GM23338 (cell line): ENCODE results near the gene SMG6. TPM values are rescaled to one million over a fixed set of nuclear protein-coding genes. Genes with fewer than 3 reads are reported as not detected.

Experiments used
- ATAC-seq: fragments of 200-7000 bp; cut with Tn5 transposase; 3 replicates; pipeline ENCODE4 v1.9.1; 2020
- DNase-seq: peaks from one replicate; pipeline ENCODE4 v3.0.0-alpha.2; 2015; ENCODE audit warnings: low spot score
- H2AFZ ChIP-seq: fragments of 200-600 bp; sonication (generic); 2 replicates; pipeline ENCODE4 v1.8.0; 2016; ENCODE audit warnings: antibody characterized with exemption, mild to moderate bottlenecking, moderate library complexity
- H3F3A ChIP-seq: fragments of 200-600 bp; sonication (generic); replicated peaks from 2 replicates; pipeline ENCODE4 v1.8.0; 2017; ENCODE audit warnings: antibody characterized with exemption, mixed run types, low read depth
- H3K27ac ChIP-seq: fragments of 200-600 bp; sonication (generic); 2 replicates; pipeline ENCODE4 v1.6.1; 2016; ENCODE audit warnings: low read depth
- H3K27me3 ChIP-seq: fragments of 200-600 bp; sonication (generic); 2 replicates; pipeline ENCODE4 v1.8.0; 2016; ENCODE audit warnings: mild to moderate bottlenecking, mixed run types, moderate library complexity; ENCODE audit not compliant: insufficient read depth
- H3K36me3 ChIP-seq: fragments of 200-600 bp; sonication (generic); 2 replicates; pipeline ENCODE4 v1.8.0; 2016; ENCODE audit warnings: mild to moderate bottlenecking; ENCODE audit not compliant: insufficient read depth
- H3K4me1 ChIP-seq: fragments of 200-600 bp; sonication (generic); 2 replicates; pipeline ENCODE4 v1.8.0; 2016; ENCODE audit warnings: mild to moderate bottlenecking, moderate library complexity; ENCODE audit not compliant: insufficient read depth
- H3K4me2 ChIP-seq: fragments of 200-600 bp; sonication (generic); 2 replicates; pipeline ENCODE4 v1.7.1; 2017; ENCODE audit warnings: mixed run types
- H3K4me3 ChIP-seq: fragments of 200-600 bp; sonication (generic); 2 replicates; pipeline ENCODE4 v1.6.1; 2016; ENCODE audit warnings: mixed run types
- H3K79me2 ChIP-seq: fragments of 200-600 bp; sonication (generic); replicated peaks from 2 replicates; pipeline ENCODE4 v1.8.0; 2017; ENCODE audit warnings: mild to moderate bottlenecking; ENCODE audit not compliant: insufficient read depth
- H3K9me2 ChIP-seq: fragments of 200-600 bp; sonication (generic); 2 replicates; pipeline ENCODE4 v1.8.0; 2017; ENCODE audit not compliant: insufficient read depth
- H4K20me1 ChIP-seq: fragments of 200-600 bp; sonication (generic); replicated peaks from 2 replicates; pipeline ENCODE4 v1.8.0; 2017; ENCODE audit warnings: mild to moderate bottlenecking; ENCODE audit not compliant: insufficient read depth
- H3K27ac Mint-ChIP-seq: 2 replicates; pipeline ENCODE4 v1.8.0; 2020; ENCODE audit warnings: inconsistent platforms, mild to moderate bottlenecking, moderate library complexity, mixed read lengths
- H3K27me3 Mint-ChIP-seq: 3 replicates; pipeline ENCODE4 v1.8.0; 2022; ENCODE audit warnings: low read depth, mild to moderate bottlenecking, moderate library complexity, mixed read lengths, inconsistent platforms; ENCODE audit not compliant: insufficient read depth, poor library complexity
- H3K36me3 Mint-ChIP-seq: 3 replicates; pipeline ENCODE4 v1.8.0; 2021; ENCODE audit warnings: low read depth, mild to moderate bottlenecking, inconsistent platforms, moderate library complexity, mixed read lengths
- H3K4me1 Mint-ChIP-seq: 3 replicates; pipeline ENCODE4 v1.8.0; 2020; ENCODE audit warnings: mild to moderate bottlenecking, inconsistent platforms, mixed read lengths
- H3K4me3 Mint-ChIP-seq: 3 replicates; pipeline ENCODE4 v1.8.0; 2021; ENCODE audit warnings: moderate library complexity, mild to moderate bottlenecking, inconsistent platforms, mixed read lengths
- H3K9me3 Mint-ChIP-seq: 3 replicates; pipeline ENCODE4 v1.8.0; 2020; ENCODE audit warnings: moderate library complexity, mild to moderate bottlenecking, inconsistent platforms, mixed read lengths
- CTCF ChIP-seq, 2 experiments: fragments of 200-600 bp in 1 of 2; sonication (generic) in 1 of 2; conservative IDR thresholded peaks; 2 replicates each; pipeline versions ENCODE4 v1.5.1 to v1.6.1; 2016 to 2017; ENCODE audit warnings: antibody characterized with exemption in 2 of 2, low read depth in 2 of 2, mild to moderate bottlenecking in 2 of 2, moderate library complexity in 1 of 2
- ETS1 ChIP-seq: IDR thresholded peaks from 2 replicates; pipeline ENCODE4 v1.6.1; 2016; ENCODE audit warnings: antibody characterized with exemption
- EZH2 ChIP-seq: fragments of 200-600 bp; sonication (generic); IDR thresholded peaks from one replicate; pipeline ENCODE4 v1.8.0; 2017; ENCODE audit warnings: antibody characterized with exemption, mild to moderate bottlenecking, low read depth; ENCODE audit not compliant: unreplicated experiment
- POLR2AphosphoS5 ChIP-seq: IDR thresholded peaks from 2 replicates; pipeline ENCODE4 v1.6.1; 2016; ENCODE audit warnings: antibody characterized with exemption, low read depth
- REST ChIP-seq: IDR thresholded peaks from one replicate; pipeline ENCODE4 v1.6.1; 2018; ENCODE audit warnings: antibody characterized with exemption; ENCODE audit not compliant: unreplicated experiment
- STAT1 ChIP-seq: IDR thresholded peaks from one replicate; pipeline ENCODE4 v1.6.1; 2016; ENCODE audit warnings: antibody characterized with exemption; ENCODE audit not compliant: unreplicated experiment
- ZNF114 ChIP-seq: fragments of 250-450 bp; sonication (Bioruptor Pico); IDR thresholded peaks from 2 replicates; pipeline ENCODE4 v1.5.0; 2020; ENCODE audit warnings: mild to moderate bottlenecking, moderate library complexity
- ZNF331 ChIP-seq: fragments of 250-450 bp; sonication (Bioruptor Pico); IDR thresholded peaks from 2 replicates; pipeline ENCODE4 v1.5.0; 2020; ENCODE audit warnings: low read depth, mild to moderate bottlenecking, moderate library complexity
- ZNF462 ChIP-seq: fragments of 250-450 bp; sonication (Bioruptor Pico); IDR thresholded peaks from 2 replicates; pipeline ENCODE4 v1.5.0; 2020; ENCODE audit warnings: mild to moderate bottlenecking, moderate library complexity
- polyA plus RNA-seq: library from polyadenylated mRNA; unstranded; fragments of >200 nt; fragmentation: Nextera tagmentation; extraction: Ambion mirVana; gene quantifications from 2 replicates; pipeline ENCODE4 v1.2.1, GENCODE V29; 2016
- total RNA-seq: library from RNA; depleted of rRNA; stranded (reverse); fragments of >200 nt; shearing (Covaris generic); gene quantifications from 2 replicates; pipeline ENCODE4 v1.2.3, GENCODE V29; 2014

The SMG6 gene
- total and polyA plus RNA-seq, 2 experiments from 2014 or later, result 10.4 to 43.1 TPM

- no peak for TF ChIP-seq CTCF (conservative IDR thresholded peaks at IDR 0.05; ENCODE audit: low read depth in 2 of 2)
Observed at GRCh38 chr17:2128011-2128410, 175.6 kb downstream of the SMG6 start (continued).

GRCh38 chr17:2125013-2125535, 178.5 kb downstream of the SMG6 start:
- DNase-seq (no peak), ATAC-seq (no peak)
- Histone ChIP-seq H4K20me1 (no peaks in the 10 kb centered on the region; the same call in 1 of the 2 replicates), H3K4me1 (peaks cover 20% of the 10 kb centered on the region), H3K9me2 (no peaks in the 10 kb centered on the region), H3F3A (no peaks in the 10 kb centered on the region; the same call in 1 of the 2 replicates), H3K4me3 (no peak overlapping the region), H3K36me3 (no peaks in the 10 kb centered on the region), H2AFZ (no peak overlapping the region), H3K79me2 (no peaks in the 10 kb centered on the region), H3K27ac (no peak overlapping the region), H3K4me2 (no peak overlapping the region; the same call in 1 of the 2 replicates), H3K27me3 (no peaks in the 10 kb centered on the region)
- H3K27me3 Mint-ChIP-seq, result no peaks in the 10 kb centered on the region
- H3K4me3 Mint-ChIP-seq, result no peak overlapping the region
- H3K4me1 Mint-ChIP-seq, result peaks cover 34% of the 10 kb centered on the region
- no peaks in the 10 kb centered on the region for H3K36me3 Mint-ChIP-seq
- H3K9me3 Mint-ChIP-seq, result no peaks in the 10 kb centered on the region
- no peak overlapping the region for H3K27ac Mint-ChIP-seq
- TF ChIP-seq CTCF (conservative IDR thresholded peaks at IDR 0.05; ENCODE audit: low read depth in 2 of 2), result no peak
- no peak for TF ChIP-seq ZNF462
- TF ChIP-seq STAT1, result no peak
- TF ChIP-seq EZH2, result no peak
- no peak for TF ChIP-seq REST
- no peak for TF ChIP-seq ZNF331 (CRISPR knock-in tag)
- TF ChIP-seq POLR2AphosphoS5, result no peak
- no peak for TF ChIP-seq ZNF114
- no peak for TF ChIP-seq ETS1
